ENCODE results near the gene MCAM.

- TF ChIP-seq YY1 (IDR thresholded peaks at IDR 0.05; ENCODE audit: insufficient read depth, insufficient read length), result no peak
- TF ChIP-seq SUZ12 (IDR thresholded peaks at IDR 0.05; ENCODE audit: extremely low read depth, insufficient read depth, insufficient read length), result no peak
Measured at GRCh38 chr11:119338318-119338890, 21.5 kb upstream of the MCAM start.
